GM12873 (cell line): Measurements from ENCODE around the gene FAM90A26.
"Not testable (repeated sequence)": the region's sequence is repeated elsewhere in the genome, so short reads cannot be mapped to it uniquely, and the experiment has no call there.

Experiments
- CTCF ChIP-seq: IDR thresholded peaks from 2 replicates; pipeline ENCODE4 v1.5.1; 2012; ENCODE audit warnings: low read depth, mild to moderate bottlenecking, moderate library complexity, low read length, control low read depth; ENCODE audit not compliant: insufficient read depth; ENCODE audit errors: missing control alignments

Gene FAM90A26

GRCh38 chr4:9224596-9224995 is 54.4 kb downstream of the FAM90A26 start, which contains the start of gene USP17L13:
TSS of gene USP17L13 (plus strand) at chr4:9224896. CDS start at chr4:9224896, 0 bp downstream.
- TF ChIP-seq CTCF = not testable (repeated sequence)
